Middle frontal gyrus (tissue), 1 donor: Measurements from ENCODE around the gene YRDC.
"Not testable (repeated sequence)": the region's sequence is repeated elsewhere in the genome, so short reads cannot be mapped to it uniquely, and the experiment has no call there.

Experiments used
- DNase-seq: peaks from one replicate; pipeline ENCODE4 v3.0.0-alpha.2; 2015; ENCODE audit warnings: low spot score; ENCODE audit errors: extremely low spot score

The YRDC gene

GRCh38 chr1:37771440-37771839, 36.6 kb downstream of the YRDC start:
- DNase-seq, result not testable (repeated sequence)

GRCh38 chr1:37767488-37767887, 40.5 kb downstream of the YRDC start:
- DNase-seq, result no peak

DNA sequence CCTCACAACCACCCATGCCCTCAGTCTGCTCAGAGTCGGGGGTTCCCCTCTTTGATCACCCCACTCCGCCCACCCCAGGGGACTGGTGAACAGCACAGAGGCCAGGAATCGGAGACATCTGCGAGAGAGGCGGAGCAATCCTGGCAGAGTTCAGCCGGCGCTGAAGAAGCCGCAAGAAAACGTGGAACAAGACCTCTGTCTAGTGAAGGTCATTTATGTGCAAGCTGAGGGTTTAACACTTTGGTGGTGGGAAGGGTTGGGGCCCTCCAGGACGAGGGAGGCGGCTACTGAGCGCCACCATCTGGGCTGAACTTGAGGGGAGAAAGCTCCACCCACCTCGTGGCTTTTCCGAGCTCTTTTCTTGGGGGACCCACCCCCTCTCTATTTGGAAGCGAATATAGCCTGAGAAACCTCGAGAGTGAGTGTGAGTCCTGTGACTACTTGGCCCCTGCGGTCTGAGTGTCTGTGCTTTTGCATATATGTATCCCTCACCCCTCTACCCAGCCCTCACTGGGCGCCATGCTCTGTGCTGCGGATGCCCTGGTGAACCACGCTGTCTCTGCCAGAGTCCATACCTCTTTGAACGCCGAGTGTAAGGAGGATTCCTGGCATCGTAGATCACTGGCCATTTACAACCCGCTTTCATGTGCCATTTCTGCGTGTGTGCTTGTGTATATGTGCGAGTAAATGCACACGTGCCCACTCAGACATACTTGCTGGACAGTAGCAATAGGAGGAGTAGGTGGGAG, 41.9 kb downstream of the YRDC start:
- no peak for DNase-seq

- DNase-seq, result peak; percentile 47
These were observed 43.0 kb downstream of the YRDC start, which contains the start of gene EPHA10 for GRCh38 chr1:37764888-37765441. Gene EPHA10 (minus strand): TSS chr1:37765120. CDS start chr1:37765066, 54 bp downstream.

- DNase-seq, result no peak
These were observed 43.6 kb downstream of the YRDC start for GRCh38 chr1:37764414-37764825.

DNA sequence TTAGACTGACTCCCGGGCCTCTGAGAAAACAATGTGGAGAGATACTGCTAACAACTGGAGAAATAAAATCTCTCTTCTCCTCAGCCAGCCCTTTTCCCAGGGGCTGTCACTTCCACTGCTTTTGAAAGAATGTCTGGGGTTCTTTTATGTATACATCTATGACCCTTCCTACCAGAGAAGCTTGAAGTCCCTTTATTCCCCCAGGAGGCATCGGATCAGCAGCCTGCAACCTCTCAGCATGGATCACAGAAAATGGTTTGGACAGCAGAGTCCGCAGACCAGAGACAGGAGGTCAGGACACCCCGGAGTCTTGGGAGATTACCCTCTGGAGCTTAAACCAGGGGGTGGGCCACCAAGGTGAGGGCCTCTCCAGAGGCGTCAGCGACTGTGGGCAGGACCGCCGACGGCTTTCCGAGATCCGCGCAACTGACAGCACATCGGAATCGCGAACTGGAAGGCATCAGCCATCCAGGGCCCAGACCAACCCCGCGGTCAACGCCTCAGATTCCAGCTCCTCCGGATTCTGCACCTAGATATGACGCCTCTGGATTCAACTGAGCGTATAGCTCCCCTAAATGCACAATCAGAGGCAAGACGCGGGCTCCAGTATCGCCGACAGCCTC, 44.1 kb downstream of the YRDC start:
- DNase-seq, result no peak

DNA sequence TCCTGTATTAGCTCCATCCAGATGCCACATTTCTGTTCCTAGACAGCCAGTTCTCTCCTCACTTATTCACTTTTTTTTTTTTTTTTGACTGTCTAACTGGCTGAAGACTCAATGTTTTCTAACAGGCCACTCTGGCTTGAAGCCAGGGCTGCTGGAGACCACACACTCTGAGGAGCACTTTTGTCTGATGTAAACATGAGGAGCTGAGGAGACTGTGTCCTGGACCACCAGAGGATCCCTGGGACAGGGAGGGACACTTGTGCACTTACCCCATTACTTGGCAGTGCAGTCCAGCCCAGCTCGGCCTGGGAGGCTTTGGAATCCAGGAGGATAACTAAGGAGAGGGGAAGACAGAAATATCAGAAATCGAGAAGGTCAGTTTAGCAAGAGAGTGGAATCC, 45.5 kb downstream of the YRDC start:
- DNase-seq, result no peak

DNA sequence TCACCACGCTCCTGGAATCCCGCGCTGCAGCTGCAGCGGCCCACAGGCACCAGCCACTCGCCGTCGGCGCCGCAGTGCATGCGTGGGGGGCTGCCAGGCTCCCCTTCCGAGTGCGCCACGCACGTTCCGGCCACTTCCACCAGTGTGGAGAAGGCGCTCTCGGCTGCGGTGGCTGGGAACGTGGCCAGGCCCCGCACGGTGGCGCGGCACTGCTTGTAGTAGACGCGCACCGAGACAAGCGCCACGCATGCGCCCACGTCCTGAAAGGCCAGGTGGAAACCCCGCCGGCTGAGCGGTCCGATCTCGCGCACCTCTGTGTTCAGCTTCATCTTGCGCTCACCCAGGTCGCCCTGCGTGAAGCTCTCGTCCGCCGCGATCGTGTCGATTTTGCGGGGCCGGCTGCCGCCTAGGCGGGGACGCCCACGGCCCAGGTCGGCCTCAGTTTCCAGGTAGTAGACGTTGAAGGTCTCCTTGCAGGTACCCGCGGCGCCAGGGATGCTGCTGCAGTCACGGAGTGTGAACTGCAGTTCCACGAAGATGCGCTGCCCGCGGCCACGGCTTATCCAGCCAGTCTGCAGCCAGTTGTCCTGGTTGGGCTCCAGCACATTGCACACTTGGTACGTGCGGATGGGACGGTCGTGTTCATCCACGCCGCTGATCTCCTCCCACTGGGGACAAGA, 46.5 kb downstream of the YRDC start:
- DNase-seq, result no peak

DNA sequence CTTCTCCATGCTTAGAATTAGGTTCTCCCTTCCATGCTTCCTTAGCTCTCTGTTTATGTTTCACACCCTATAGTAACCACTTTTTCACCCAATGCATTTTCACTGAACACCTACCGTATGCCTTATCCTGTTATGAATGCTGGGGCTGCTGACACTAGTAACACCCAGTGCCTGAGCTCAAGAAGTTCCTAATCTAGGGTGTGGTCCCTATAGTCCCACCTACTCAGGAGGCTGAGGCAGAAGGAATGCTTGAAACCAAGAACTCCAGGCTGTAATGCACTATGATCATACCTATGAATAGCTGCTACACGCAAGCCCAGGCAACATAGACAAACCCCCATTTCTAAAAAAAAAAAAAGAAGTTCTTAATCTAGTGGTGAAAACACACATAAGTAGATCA, 48.6 kb downstream of the YRDC start:
- DNase-seq, result no peak

DNA sequence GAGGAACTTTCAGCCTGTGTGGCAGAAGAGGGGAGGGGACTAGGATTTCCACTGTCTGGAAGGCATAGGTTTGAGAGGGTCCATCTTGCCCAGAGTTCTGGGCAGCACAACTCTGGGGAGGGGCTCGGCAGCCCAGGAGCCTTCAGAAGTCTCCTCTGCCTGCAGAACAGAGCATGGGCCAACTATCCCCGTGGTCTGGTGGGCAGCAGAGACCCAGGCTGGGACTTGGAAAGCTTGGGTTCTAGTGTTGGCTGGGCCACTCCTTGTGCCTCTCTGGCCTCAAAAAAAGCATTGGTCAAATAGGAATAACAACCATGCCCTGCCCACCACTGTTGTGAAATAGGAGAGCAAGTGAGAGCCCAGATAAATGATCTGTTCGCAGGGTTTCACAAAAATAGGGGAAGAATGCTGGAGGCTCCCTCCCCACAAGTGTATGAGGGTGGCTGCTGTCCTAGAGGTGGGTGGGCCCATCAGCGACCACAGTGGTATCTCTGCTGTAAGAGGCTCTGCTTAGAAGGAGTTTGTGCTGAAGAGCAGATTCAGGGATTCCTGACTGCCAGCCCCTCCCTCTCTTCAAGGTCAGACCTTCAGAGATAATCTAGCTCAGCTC, 52.0 kb downstream of the YRDC start:
- DNase-seq, result no peak

DNA sequence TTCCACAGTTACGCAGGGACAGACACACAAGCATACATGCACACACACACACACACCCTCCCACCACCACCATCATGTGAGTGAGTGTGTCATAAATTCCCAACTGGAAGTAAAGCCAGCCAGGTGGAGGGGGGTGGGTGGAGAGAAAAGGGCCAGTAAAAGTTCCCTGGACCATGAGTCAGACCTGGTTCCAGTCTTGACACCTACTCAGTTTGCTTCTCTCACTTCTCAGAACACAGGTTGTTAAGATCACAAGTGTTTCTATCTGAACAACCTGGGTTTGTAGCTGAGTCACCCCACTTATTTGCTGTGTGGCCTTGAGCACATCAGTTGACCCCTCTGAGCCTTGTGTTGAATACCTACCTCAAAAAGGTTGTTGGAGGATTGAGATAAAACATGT, 52.7 kb downstream of the YRDC start:
- DNase-seq, result no peak

DNA sequence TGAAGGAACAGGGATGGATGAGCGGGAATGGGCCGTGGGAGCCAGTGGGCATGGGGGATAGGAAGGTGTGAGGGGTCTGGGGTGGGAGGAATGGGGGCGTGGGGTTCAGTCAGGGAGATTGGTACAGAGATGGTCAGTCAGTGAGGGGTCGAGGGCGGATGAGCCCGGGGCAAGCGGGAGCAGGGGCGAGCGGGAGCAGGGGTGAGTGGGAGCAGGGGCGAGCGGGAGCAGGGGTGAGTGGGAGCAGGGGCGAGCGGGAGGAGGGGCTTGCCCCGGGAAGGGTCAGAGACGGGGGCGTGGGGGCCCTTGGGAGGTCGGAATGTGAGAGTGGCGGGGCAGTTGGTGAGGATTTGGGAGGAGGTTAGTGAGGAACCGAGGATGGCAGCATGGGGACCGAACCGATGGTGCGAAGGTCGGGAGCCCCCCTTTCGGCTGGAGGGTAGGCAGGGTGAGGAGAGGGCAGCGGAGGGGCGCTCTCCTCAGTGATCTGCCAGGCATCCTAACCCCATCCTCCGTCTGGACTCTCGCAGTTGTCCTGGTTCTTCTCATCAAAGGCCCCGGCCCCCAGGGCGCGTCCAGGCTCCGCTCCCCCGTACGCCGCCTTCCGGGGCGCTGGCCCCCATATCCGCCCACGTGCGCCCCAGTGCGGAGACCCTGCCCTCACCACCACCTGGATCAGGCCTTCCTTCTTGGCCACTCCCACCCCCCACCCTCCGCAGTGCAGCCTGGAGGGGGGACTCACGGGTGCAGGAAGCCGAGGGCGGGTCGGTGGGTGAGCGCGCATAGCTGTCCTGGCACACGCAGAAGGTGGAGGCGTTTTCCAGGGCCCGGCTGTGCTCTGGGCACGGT, 54.3 kb downstream of the YRDC start:
- no peak for DNase-seq
